ENCODE results near the gene POU2F1.

GRCh38 chr1:167301355-167301754 is 80.7 kb downstream of the POU2F1 start:
- TF ChIP-seq CTCF (IDR thresholded peaks at IDR 0.05) = no peak
- no peak for TF ChIP-seq EZH2 (IDR thresholded peaks at IDR 0.05; ENCODE audit: borderline replicate concordance, insufficient read depth, low read depth, low read length, poor library complexity, severe bottlenecking)
